RPMI8226 (cell line): ENCODE data around the gene CDH1.
"Not testable (repeated sequence)": the region's sequence is repeated elsewhere in the genome, so short reads cannot be mapped to it uniquely, and the experiment has no call there.

Experiments
- DNase-seq: peaks from one replicate; pipeline ENCODE4 v3.0.0-alpha.2; 2015

The CDH1 gene

GRCh38 chr16:68767581-68767980, 30.5 kb downstream of the CDH1 start:
- no peak for DNase-seq

- no peak for DNase-seq
Measured at GRCh38 chr16:68768175-68768574, 31.1 kb downstream of the CDH1 start.

GRCh38 chr16:68768771-68769170, 31.7 kb downstream of the CDH1 start:
- DNase-seq = no peak

GRCh38 chr16:68770671-68771070, 33.6 kb downstream of the CDH1 start:
- no peak for DNase-seq

- DNase-seq = no peak
Measured at GRCh38 chr16:68772030-68772681, 35.1 kb downstream of the CDH1 start.

- DNase-seq = no peak
Measured at GRCh38 chr16:68772871-68773270, 35.8 kb downstream of the CDH1 start.

- DNase-seq = no peak
Measured at GRCh38 chr16:68774982-68775634, 38.0 kb downstream of the CDH1 start.

GRCh38 chr16:68776821-68777485, 39.9 kb downstream of the CDH1 start:
- peak; percentile 77 for DNase-seq

- peak; percentile 96 for DNase-seq
Measured at GRCh38 chr16:68778551-68779231, 41.6 kb downstream of the CDH1 start.

- no peak for DNase-seq
Measured at GRCh38 chr16:68779891-68780290, 42.8 kb downstream of the CDH1 start.

- DNase-seq = peak; percentile 80
Measured at GRCh38 chr16:68781784-68782183, 44.7 kb downstream of the CDH1 start.

- peak; percentile 91 for DNase-seq
Measured at GRCh38 chr16:68782198-68783174, 45.4 kb downstream of the CDH1 start.

- no peak for DNase-seq
Measured at GRCh38 chr16:68784226-68784625, 47.1 kb downstream of the CDH1 start.

- no peak for DNase-seq
Measured at GRCh38 chr16:68784721-68785120, 47.6 kb downstream of the CDH1 start.

- DNase-seq = no peak
Measured at GRCh38 chr16:68785715-68786114, 48.6 kb downstream of the CDH1 start.

- no peak for DNase-seq
Measured at GRCh38 chr16:68786685-68787418, 49.8 kb downstream of the CDH1 start.

- not testable (repeated sequence) for DNase-seq
Measured at GRCh38 chr16:68787419-68787807, 50.3 kb downstream of the CDH1 start.

- no peak for DNase-seq
Measured at GRCh38 chr16:68790130-68790761, 53.2 kb downstream of the CDH1 start.

- DNase-seq = no peak
Measured at GRCh38 chr16:68790944-68791343, 53.9 kb downstream of the CDH1 start.

GRCh38 chr16:68792465-68793324, 55.6 kb downstream of the CDH1 start:
- no peak for DNase-seq
